Mucosa of gallbladder (tissue), 1 donor: ENCODE results near the gene FNDC1. TPM values are rescaled to one million over a fixed set of nuclear protein-coding genes. Genes with fewer than 3 reads are reported as not detected.

Experiments
- DNase-seq: peaks from one replicate; pipeline ENCODE4 v3.0.0-alpha.2; 2020; ENCODE audit warnings: low spot score
- total RNA-seq: library from RNA; stranded (reverse); gene quantifications from one replicate; pipeline ENCODE4 v1.2.1, GENCODE V29; 2021
- donor health status: DM: no; HTN: no; CAD: no.

The FNDC1 gene
- total RNA-seq, 1 donor from 2014 or later: 2.3 TPM

- DNase-seq: no peak
Observed at GRCh38 chr6:159308198-159308597, 139.0 kb downstream of the FNDC1 start.

GRCh38 chr6:159309723-159310122, 140.5 kb downstream of the FNDC1 start:
- DNase-seq: no peak

GRCh38 chr6:159311618-159312017, 142.4 kb downstream of the FNDC1 start:
- no peak for DNase-seq

GRCh38 chr6:159312206-159312605, 143.0 kb downstream of the FNDC1 start:
- DNase-seq: no peak

- DNase-seq: no peak
Observed at GRCh38 chr6:159313018-159313417, 143.8 kb downstream of the FNDC1 start.

- DNase-seq: no peak
Observed at GRCh38 chr6:159315562-159315961, 146.4 kb downstream of the FNDC1 start.

GRCh38 chr6:159317430-159317829, 148.2 kb downstream of the FNDC1 start:
- DNase-seq: no peak

GRCh38 chr6:159321267-159321666, 152.1 kb downstream of the FNDC1 start:
- DNase-seq: no peak

Other genes starting within 250 kb of the FNDC1 start
- 25.2 TPM for gene RSPH3, start 169.2 kb upstream of the FNDC1 start, total RNA-seq
- 8.1 TPM for gene TAGAP, start 124.4 kb upstream of the FNDC1 start, total RNA-seq